HG02623 (cell line): ENCODE measurements around the gene FZD2.

ENCODE experiments used
- ATAC-seq: cut with Tn5 transposase; IDR thresholded peaks from one replicate; pipeline ENCODE4 v1.9.1; 2021; ENCODE audit warnings: moderate library complexity; ENCODE audit not compliant: unreplicated experiment

Gene FZD2

GRCh38 chr17:44606658-44607057 lies 49.4 kb downstream of the FZD2 start:
- no peak for ATAC-seq

GRCh38 chr17:44607836-44608690 lies 50.8 kb downstream of the FZD2 start:
- no peak for ATAC-seq

DNA sequence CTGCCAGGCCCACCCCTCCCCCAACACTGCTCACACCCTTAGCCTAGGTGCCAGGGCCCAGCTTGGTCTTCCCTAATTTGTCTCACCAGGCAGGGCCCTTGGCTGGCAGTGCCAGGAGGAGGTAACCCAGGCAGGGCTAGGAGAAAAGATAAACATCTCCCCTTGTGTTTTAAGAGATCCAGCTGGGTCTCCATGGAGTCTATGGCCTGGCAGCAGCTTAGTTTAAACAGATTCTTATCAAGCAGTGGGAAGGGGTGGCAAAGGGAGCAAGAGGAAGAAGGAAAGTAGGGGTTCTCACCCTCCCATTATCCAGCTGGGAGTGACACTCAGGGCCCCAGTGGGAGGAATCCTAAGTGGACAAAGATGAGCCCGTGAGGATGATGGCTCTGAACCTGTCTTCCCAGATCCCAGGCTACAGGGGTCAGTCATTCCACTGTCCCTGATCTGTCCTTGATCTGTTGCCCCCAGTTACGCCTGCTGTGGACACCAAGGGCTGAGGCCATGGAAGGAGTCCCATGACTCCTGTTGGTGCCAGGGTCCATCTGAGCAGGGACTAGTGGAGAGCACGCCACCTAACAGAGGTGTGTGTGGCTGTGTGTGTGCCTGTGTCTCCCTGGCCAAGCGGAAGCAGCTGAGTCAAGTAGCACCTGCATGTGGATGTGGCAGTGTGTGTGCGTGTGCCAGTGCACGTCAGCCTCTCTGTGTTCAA lies 51.6 kb downstream of the FZD2 start:
- no peak for ATAC-seq

GRCh38 chr17:44610331-44610730 lies 53.0 kb downstream of the FZD2 start:
- no peak for ATAC-seq
